HEK293 (cell line): ENCODE data around the gene TPP2.

ENCODE experiments used
- BCL11A ChIP-seq: fragments of 450-650 bp; formaldehyde crosslinking; IDR thresholded peaks from 2 replicates; pipeline ENCODE4 v1.5.1; 2016; ENCODE audit warnings: low read depth, missing biosample characterization, missing genetic modification characterization
- BCL6B ChIP-seq: fragments of 450-650 bp; formaldehyde crosslinking; IDR thresholded peaks from 2 replicates; pipeline ENCODE4 v1.5.1; 2017; ENCODE audit warnings: missing biosample characterization, missing genetic modification characterization
- EGR2 ChIP-seq: fragments of 450-650 bp; formaldehyde crosslinking; IDR thresholded peaks from 2 replicates; pipeline ENCODE4 v1.5.1; 2016; ENCODE audit warnings: low read depth, missing biosample characterization, missing genetic modification characterization
- GLI4 ChIP-seq: fragments of 450-650 bp; formaldehyde crosslinking; IDR thresholded peaks from 2 replicates; pipeline ENCODE4 v1.5.1; 2016; ENCODE audit warnings: missing biosample characterization, missing genetic modification characterization
- HOXA7 ChIP-seq: sonication (generic); formaldehyde crosslinking; IDR thresholded peaks from 2 replicates; pipeline ENCODE4 v1.8.1; 2022; ENCODE audit warnings: missing genetic modification reagents, borderline replicate concordance
- IKZF3 ChIP-seq: fragments of 450-650 bp; IDR thresholded peaks from 2 replicates; pipeline ENCODE4 v1.5.0; 2018; ENCODE audit warnings: missing biosample characterization, mild to moderate bottlenecking, missing genetic modification characterization, moderate library complexity
- KLF1 ChIP-seq: fragments of 450-650 bp; formaldehyde crosslinking; IDR thresholded peaks from 2 replicates; pipeline ENCODE4 v1.5.1; 2016; ENCODE audit warnings: missing biosample characterization, missing genetic modification characterization
- KLF8 ChIP-seq: fragments of 450-650 bp; formaldehyde crosslinking; IDR thresholded peaks from 2 replicates; pipeline ENCODE4 v1.5.1; 2016; ENCODE audit warnings: missing biosample characterization, missing genetic modification characterization
- ZBTB44 ChIP-seq: fragments of 450-650 bp; IDR thresholded peaks from 2 replicates; pipeline ENCODE4 v1.5.1; 2018; ENCODE audit warnings: missing biosample characterization, mild to moderate bottlenecking, missing genetic modification characterization
- ZNF10 ChIP-seq: fragments of 450-650 bp; formaldehyde crosslinking; IDR thresholded peaks from 2 replicates; pipeline ENCODE4 v1.5.1; 2017; ENCODE audit warnings: missing biosample characterization, missing genetic modification characterization
- ZNF112 ChIP-seq: fragments of 450-650 bp; formaldehyde crosslinking; IDR thresholded peaks from 2 replicates; pipeline ENCODE4 v1.5.0; 2017; ENCODE audit warnings: missing biosample characterization, missing genetic modification characterization
- ZNF138 ChIP-seq: fragments of 450-650 bp; formaldehyde crosslinking; IDR thresholded peaks from 2 replicates; pipeline ENCODE4 v1.5.1; 2016; ENCODE audit warnings: missing biosample characterization, missing genetic modification characterization, borderline replicate concordance
- ZNF169 ChIP-seq: fragments of 450-650 bp; formaldehyde crosslinking; IDR thresholded peaks from 2 replicates; pipeline ENCODE4 v1.5.1; 2016; ENCODE audit warnings: missing biosample characterization, missing genetic modification characterization
- ZNF19 ChIP-seq: fragments of 450-650 bp; formaldehyde crosslinking; IDR thresholded peaks from 2 replicates; pipeline ENCODE4; 2016; ENCODE audit warnings: missing biosample characterization, missing genetic modification characterization, low read depth
- ZNF24 ChIP-seq: fragments of 450-650 bp; formaldehyde crosslinking; IDR thresholded peaks from 2 replicates; pipeline ENCODE4 v1.5.1; 2016; ENCODE audit warnings: missing biosample characterization, missing genetic modification characterization
- ZNF335 ChIP-seq: fragments of 450-650 bp; formaldehyde crosslinking; conservative IDR thresholded peaks from 2 replicates; pipeline ENCODE4 v1.5.1; 2016; ENCODE audit warnings: missing biosample characterization, missing genetic modification characterization
- ZNF549 ChIP-seq: fragments of 450-650 bp; IDR thresholded peaks from 2 replicates; pipeline ENCODE4 v1.5.1; 2018; ENCODE audit warnings: missing biosample characterization, missing genetic modification characterization, mild to moderate bottlenecking, inconsistent platforms, moderate library complexity
- ZNF654 ChIP-seq: fragments of 450-650 bp; formaldehyde crosslinking; IDR thresholded peaks from 2 replicates; pipeline ENCODE4 v1.5.1; 2016; ENCODE audit warnings: low read depth, missing biosample characterization, missing genetic modification characterization
- ZNF777 ChIP-seq: fragments of 450-650 bp; formaldehyde crosslinking; IDR thresholded peaks from 2 replicates; pipeline ENCODE4 v1.5.1; 2017; ENCODE audit warnings: missing biosample characterization, missing genetic modification characterization, borderline replicate concordance
- ZNF843 ChIP-seq: fragments of 450-650 bp; formaldehyde crosslinking; IDR thresholded peaks from 2 replicates; pipeline ENCODE4 v1.5.1; 2016; ENCODE audit warnings: missing biosample characterization, missing genetic modification characterization
- TF ChIP-seq, protein P1 (sequence below): fragments of 450-650 bp; formaldehyde crosslinking; IDR thresholded peaks from 2 replicates; pipeline ENCODE4 v1.5.1; 2016; ENCODE audit warnings: missing biosample characterization, missing genetic modification characterization
- TF ChIP-seq, protein P2 (sequence below): fragments of 450-650 bp; formaldehyde crosslinking; conservative IDR thresholded peaks from 2 replicates; pipeline ENCODE4 v1.5.1; 2016; ENCODE audit warnings: low read depth, missing biosample characterization, missing genetic modification characterization
- TF ChIP-seq, protein P3 (sequence below): fragments of 450-650 bp; formaldehyde crosslinking; IDR thresholded peaks from 2 replicates; pipeline ENCODE4 v1.5.1; 2016; ENCODE audit warnings: missing biosample characterization, missing genetic modification characterization
- TF ChIP-seq, protein P4 (sequence below): fragments of 450-650 bp; formaldehyde crosslinking; IDR thresholded peaks from 2 replicates; pipeline ENCODE4 v1.5.1; 2016; ENCODE audit warnings: missing biosample characterization, missing genetic modification characterization

TPP2 gene

DNA sequence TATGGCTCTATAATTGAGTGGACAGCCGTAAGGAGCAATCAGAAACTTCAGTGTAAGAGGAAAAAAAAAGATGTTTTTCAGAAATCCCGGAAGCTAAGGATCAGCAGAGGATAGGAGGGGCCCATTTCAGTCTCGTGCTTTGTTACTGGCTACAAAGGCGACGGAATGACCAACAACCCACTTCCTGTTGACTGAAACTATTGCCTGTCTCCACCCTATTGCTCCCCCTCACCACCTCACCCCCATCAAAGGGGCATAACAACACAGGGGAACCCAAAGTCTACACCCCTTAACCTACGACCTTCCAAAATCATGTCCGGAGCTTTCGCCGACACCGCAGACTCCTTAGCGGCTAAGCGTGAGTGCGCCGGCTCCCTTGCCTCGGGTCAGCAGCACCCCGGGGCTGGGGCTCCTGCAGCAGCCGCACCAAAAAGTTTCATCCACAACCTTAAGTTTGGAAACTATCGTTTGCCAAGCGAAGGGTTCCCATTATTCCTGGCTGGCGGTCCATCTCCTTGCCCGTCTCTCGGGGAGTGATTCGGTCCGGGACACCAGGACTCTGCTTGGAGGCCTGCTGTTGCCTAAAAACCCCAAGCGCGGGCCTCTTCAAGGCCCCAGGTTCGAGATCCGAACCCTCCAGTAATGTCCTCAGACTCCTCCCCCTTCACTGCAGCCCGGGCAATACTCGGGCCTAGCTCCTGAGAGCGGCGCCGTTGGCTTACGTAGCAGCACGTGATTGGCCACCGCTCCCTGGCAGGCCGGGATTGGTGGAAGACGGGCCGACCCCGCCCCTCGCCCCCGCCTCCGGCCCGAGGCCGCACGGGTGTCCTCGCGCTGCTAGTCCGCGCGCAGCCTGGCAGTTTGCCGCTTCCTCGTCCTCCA, at the start of gene TPP2 (continued):
- TF ChIP-seq ZNF169 (no peak), BCL11A (tag by site-specific recombination) (no peak), ZNF654 (tag by site-specific recombination) (no peak), ZNF19 (tag by site-specific recombination) (no peak), BCL6B (no peak), ZNF843 (0 out of 2 replicates have a peak, but pooled peaks have one; percentile 15), ZNF777 (tag by site-specific recombination) (no peak), KLF1 (tag by site-specific recombination) (no peak), ZBTB44 (tag by site-specific recombination) (no peak), ZNF112 (tag by site-specific recombination) (no peak), ZNF549 (no peak), EGR2 (tag by site-specific recombination) (peak; percentile 55), HOXA7 (no peak), IKZF3 (tag by site-specific recombination) (no peak), ZNF10 (no peak), GLI4 (tag by site-specific recombination) (no peak), ZNF24 (tag by site-specific recombination) (peak; percentile 35), ZNF335 (tag by site-specific recombination) (peak; percentile 95), ZNF138 (no peak), KLF8 (no peak)
- TF ChIP-seq, protein P1, sequence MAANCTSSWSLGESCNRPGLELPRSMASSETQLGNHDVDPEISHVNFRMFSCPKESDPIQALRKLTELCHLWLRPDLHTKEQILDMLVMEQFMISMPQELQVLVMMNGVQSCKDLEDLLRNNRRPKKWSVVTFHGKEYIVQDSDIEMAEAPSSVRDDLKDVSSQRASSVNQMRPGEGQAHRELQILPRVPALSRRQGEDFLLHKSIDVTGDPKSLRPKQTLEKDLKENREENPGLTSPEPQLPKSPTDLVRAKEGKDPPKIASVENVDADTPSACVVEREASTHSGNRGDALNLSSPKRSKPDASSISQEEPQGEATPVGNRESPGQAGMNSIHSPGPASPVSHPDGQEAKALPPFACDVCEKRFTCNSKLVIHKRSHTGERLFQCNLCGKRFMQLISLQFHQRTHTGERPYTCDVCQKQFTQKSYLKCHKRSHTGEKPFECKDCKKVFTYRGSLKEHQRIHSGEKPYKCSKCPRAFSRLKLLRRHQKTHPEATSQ (tag by site-specific recombination) = no peak
- TF ChIP-seq, protein P2, sequence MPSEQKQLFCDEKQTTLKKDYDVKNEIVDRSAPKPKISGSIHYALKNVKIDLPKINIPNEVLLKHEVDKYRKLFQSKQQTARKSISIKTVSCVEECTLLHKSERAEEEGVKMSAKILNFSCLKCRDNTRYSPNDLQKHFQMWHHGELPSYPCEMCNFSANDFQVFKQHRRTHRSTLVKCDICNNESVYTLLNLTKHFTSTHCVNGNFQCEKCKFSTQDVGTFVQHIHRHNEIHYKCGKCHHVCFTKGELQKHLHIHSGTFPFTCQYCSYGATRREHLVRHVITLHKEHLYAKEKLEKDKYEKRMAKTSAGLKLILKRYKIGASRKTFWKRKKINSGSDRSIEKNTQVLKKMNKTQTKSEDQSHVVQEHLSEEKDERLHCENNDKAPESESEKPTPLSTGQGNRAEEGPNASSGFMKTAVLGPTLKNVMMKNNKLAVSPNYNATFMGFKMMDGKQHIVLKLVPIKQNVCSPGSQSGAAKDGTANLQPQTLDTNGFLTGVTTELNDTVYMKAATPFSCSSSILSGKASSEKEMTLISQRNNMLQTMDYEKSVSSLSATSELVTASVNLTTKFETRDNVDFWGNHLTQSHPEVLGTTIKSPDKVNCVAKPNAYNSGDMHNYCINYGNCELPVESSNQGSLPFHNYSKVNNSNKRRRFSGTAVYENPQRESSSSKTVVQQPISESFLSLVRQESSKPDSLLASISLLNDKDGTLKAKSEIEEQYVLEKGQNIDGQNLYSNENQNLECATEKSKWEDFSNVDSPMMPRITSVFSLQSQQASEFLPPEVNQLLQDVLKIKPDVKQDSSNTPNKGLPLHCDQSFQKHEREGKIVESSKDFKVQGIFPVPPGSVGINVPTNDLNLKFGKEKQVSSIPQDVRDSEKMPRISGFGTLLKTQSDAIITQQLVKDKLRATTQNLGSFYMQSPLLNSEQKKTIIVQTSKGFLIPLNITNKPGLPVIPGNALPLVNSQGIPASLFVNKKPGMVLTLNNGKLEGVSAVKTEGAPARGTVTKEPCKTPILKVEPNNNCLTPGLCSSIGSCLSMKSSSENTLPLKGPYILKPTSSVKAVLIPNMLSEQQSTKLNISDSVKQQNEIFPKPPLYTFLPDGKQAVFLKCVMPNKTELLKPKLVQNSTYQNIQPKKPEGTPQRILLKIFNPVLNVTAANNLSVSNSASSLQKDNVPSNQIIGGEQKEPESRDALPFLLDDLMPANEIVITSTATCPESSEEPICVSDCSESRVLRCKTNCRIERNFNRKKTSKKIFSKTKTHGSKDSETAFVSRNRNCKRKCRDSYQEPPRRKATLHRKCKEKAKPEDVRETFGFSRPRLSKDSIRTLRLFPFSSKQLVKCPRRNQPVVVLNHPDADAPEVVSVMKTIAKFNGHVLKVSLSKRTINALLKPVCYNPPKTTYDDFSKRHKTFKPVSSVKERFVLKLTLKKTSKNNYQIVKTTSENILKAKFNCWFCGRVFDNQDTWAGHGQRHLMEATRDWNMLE (tag by site-specific recombination) = peak; percentile 26; the same call in 1 of the 2 replicates
- TF ChIP-seq, protein P3, sequence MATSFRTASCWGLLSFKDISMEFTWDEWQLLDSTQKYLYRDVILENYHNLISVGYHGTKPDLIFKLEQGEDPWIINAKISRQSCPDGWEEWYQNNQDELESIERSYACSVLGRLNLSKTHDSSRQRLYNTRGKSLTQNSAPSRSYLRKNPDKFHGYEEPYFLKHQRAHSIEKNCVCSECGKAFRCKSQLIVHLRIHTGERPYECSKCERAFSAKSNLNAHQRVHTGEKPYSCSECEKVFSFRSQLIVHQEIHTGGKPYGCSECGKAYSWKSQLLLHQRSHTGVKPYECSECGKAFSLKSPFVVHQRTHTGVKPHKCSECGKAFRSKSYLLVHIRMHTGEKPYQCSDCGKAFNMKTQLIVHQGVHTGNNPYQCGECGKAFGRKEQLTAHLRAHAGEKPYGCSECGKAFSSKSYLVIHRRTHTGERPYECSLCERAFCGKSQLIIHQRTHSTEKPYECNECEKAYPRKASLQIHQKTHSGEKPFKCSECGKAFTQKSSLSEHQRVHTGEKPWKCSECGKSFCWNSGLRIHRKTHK (tag by site-specific recombination) = no peak
- TF ChIP-seq, protein P4, sequence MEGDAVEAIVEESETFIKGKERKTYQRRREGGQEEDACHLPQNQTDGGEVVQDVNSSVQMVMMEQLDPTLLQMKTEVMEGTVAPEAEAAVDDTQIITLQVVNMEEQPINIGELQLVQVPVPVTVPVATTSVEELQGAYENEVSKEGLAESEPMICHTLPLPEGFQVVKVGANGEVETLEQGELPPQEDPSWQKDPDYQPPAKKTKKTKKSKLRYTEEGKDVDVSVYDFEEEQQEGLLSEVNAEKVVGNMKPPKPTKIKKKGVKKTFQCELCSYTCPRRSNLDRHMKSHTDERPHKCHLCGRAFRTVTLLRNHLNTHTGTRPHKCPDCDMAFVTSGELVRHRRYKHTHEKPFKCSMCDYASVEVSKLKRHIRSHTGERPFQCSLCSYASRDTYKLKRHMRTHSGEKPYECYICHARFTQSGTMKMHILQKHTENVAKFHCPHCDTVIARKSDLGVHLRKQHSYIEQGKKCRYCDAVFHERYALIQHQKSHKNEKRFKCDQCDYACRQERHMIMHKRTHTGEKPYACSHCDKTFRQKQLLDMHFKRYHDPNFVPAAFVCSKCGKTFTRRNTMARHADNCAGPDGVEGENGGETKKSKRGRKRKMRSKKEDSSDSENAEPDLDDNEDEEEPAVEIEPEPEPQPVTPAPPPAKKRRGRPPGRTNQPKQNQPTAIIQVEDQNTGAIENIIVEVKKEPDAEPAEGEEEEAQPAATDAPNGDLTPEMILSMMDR (tag by site-specific recombination) = no peak
